Mesenchymal stem cell (in vitro differentiated cells and primary cell): Measurements from ENCODE around the gene ASB2.
A peak's percentile ranks its signal among the peaks of the same experiment; 100 is the strongest.

Experiments
- DNase-seq: peaks from one replicate; pipeline ENCODE4 v3.0.0-alpha.2; 2013
- H2AFZ ChIP-seq: one replicate; pipeline ENCODE4 v1.6.1; 2013; ENCODE audit warnings: low read depth, mild to moderate bottlenecking, control low read depth, inconsistent platforms, low read length, moderate library complexity
- H2AK5ac ChIP-seq: 2 replicates; pipeline ENCODE4 v1.6.1; 2013; ENCODE audit warnings: low read length, moderate library complexity, mild to moderate bottlenecking, inconsistent platforms; ENCODE audit not compliant: severe bottlenecking
- H2BK120ac ChIP-seq: one replicate; pipeline ENCODE4 v1.6.1; 2013; ENCODE audit warnings: low read depth, mild to moderate bottlenecking, inconsistent platforms, low read length, moderate library complexity
- H2BK12ac ChIP-seq, 2 experiments: one replicate each; pipeline ENCODE4 v1.6.1; 2013; ENCODE audit warnings: inconsistent platforms in 2 of 2, low read length in 2 of 2, mild to moderate bottlenecking in 2 of 2, moderate library complexity in 2 of 2, control low read depth in 1 of 2
- H2BK15ac ChIP-seq: one replicate; pipeline ENCODE4 v1.6.1; 2013; ENCODE audit warnings: mild to moderate bottlenecking, low read depth, inconsistent platforms; ENCODE audit not compliant: poor library complexity, severe bottlenecking
- H2BK5ac ChIP-seq: 2 replicates; pipeline ENCODE4 v1.6.1; 2013; ENCODE audit warnings: low read depth, mild to moderate bottlenecking, low read length, control low read depth, inconsistent platforms; ENCODE audit not compliant: poor library complexity, severe bottlenecking
- H3K14ac ChIP-seq, 2 experiments: one replicate each; pipeline ENCODE4 v1.6.1; 2013; ENCODE audit warnings: inconsistent platforms in 2 of 2, low read length in 2 of 2, control low read depth in 1 of 2, mild to moderate bottlenecking in 1 of 2, moderate library complexity in 1 of 2
- H3K18ac ChIP-seq, 2 experiments: one replicate each; pipeline ENCODE4 v1.6.1; 2013; ENCODE audit warnings: inconsistent platforms in 2 of 2, low read length in 2 of 2, control low read depth in 1 of 2, low read depth in 1 of 2, mild to moderate bottlenecking in 1 of 2
- H3K23ac ChIP-seq, 2 experiments: one replicate each; pipeline ENCODE4 v1.6.1; 2013; ENCODE audit warnings: inconsistent platforms in 2 of 2, low read length in 2 of 2, mild to moderate bottlenecking in 2 of 2, moderate library complexity in 2 of 2, control low read depth in 1 of 2
- H3K27ac ChIP-seq: 2 replicates; pipeline ENCODE4 v1.5.1; 2013; ENCODE audit warnings: mild to moderate bottlenecking, moderate library complexity, low read length, control low read depth, inconsistent platforms; ENCODE audit not compliant: poor library complexity, severe bottlenecking
- H3K27me3 ChIP-seq, 2 experiments: 2 replicates each; pipeline versions ENCODE4 v1.6.1 to v1.7.0; 2013; ENCODE audit warnings: low read length in 2 of 2, mild to moderate bottlenecking in 2 of 2, moderate library complexity in 2 of 2, control low read depth in 1 of 2, inconsistent platforms in 1 of 2; ENCODE audit not compliant: control insufficient read depth in 1 of 2, insufficient read depth in 1 of 2
- H3K36me3 ChIP-seq, 2 experiments: 2 replicates each; pipeline versions ENCODE4 v1.6.1 to v1.7.0; 2013; ENCODE audit warnings: low read length in 2 of 2, control low read depth in 1 of 2, inconsistent platforms in 1 of 2, low read depth in 1 of 2, mild to moderate bottlenecking in 1 of 2; ENCODE audit not compliant: insufficient read depth in 2 of 2, control insufficient read depth in 1 of 2
- H3K4ac ChIP-seq, 2 experiments: one replicate each; pipeline ENCODE4 v1.6.1; 2013; ENCODE audit warnings: inconsistent platforms in 2 of 2, low read length in 2 of 2, mild to moderate bottlenecking in 2 of 2, moderate library complexity in 2 of 2, control low read depth in 1 of 2, low read depth in 1 of 2
- H3K4me1 ChIP-seq: 2 replicates; pipeline ENCODE4 v1.6.1; 2013; ENCODE audit warnings: low read depth, low read length, control low read depth; ENCODE audit not compliant: control insufficient read depth, insufficient read depth
- H3K4me2 ChIP-seq: 2 replicates; pipeline ENCODE4 v1.6.1; 2013; ENCODE audit warnings: low read length, mild to moderate bottlenecking, inconsistent platforms; ENCODE audit not compliant: poor library complexity, severe bottlenecking
- H3K4me3 ChIP-seq, 2 experiments: 2 replicates each; pipeline versions ENCODE4 v1.5.1 to v1.7.0; 2013; ENCODE audit warnings: low read length in 2 of 2, mild to moderate bottlenecking in 2 of 2, control low read depth in 1 of 2, low read depth in 1 of 2; ENCODE audit not compliant: insufficient read depth in 1 of 2
- H3K79me1 ChIP-seq: replicated peaks from 2 replicates; pipeline ENCODE4 v1.6.1; 2013; ENCODE audit warnings: mild to moderate bottlenecking, control low read depth, low read length, inconsistent platforms; ENCODE audit not compliant: poor library complexity, severe bottlenecking
- H3K9ac ChIP-seq: 2 replicates; pipeline ENCODE4 v1.7.0; 2013; ENCODE audit warnings: mild to moderate bottlenecking, low read length, moderate library complexity
- H3K9me3 ChIP-seq: 2 replicates; pipeline ENCODE4 v1.7.0; 2013; ENCODE audit warnings: mild to moderate bottlenecking, low read length; ENCODE audit not compliant: control insufficient read depth
- H4K8ac ChIP-seq: one replicate; pipeline ENCODE4 v1.6.1; 2013; ENCODE audit warnings: inconsistent platforms, mild to moderate bottlenecking, low read length, moderate library complexity
- H4K91ac ChIP-seq: one replicate; pipeline ENCODE4 v1.6.1; 2013; ENCODE audit warnings: mild to moderate bottlenecking, low read length, inconsistent platforms
- WGBS: methylation state at CpG from one replicate; pipeline ENCODE4 v1.1.7; 2013; ENCODE audit warnings: mixed read lengths; 5-methylcytosine and 5-hydroxymethylcytosine counted together

The ASB2 gene

GRCh38 chr14:93989939-93990338 is 13.6 kb upstream of the ASB2 start:
- Histone ChIP-seq H2BK5ac (no peak overlapping the region), H3K27ac (no peak overlapping the region), H2BK15ac (no peak overlapping the region), H3K36me3 (no peaks in the 10 kb centered on the region), H3K27me3 (peaks cover 3 to 17% of the 10 kb centered on the region in 2 experiments), H2AK5ac (no peak overlapping the region), H2BK120ac (no peak overlapping the region), H3K9me3 (no peaks in the 10 kb centered on the region), H3K4me1 (peaks cover 21% of the 10 kb centered on the region), H4K8ac (no peak overlapping the region), H3K4me2 (no peak overlapping the region), H3K4me3 (no peak overlapping the region), H3K9ac (no peak overlapping the region), H3K79me1 (no peaks in the 10 kb centered on the region), H2AFZ (no peak overlapping the region), H2BK12ac (no peak overlapping the region), H4K91ac (no peak overlapping the region), H3K23ac (no peak overlapping the region), H3K4ac (no peak overlapping the region), H3K18ac (no peak overlapping the region), H3K14ac (no peak overlapping the region)
- WGBS: 84% methylated on average over 4 of the region's 4 CpGs
- no peak for DNase-seq

- DNase-seq: no peak
- WGBS: 40% methylated on average over 3 of the region's 3 CpGs
- Histone ChIP-seq H2BK15ac (no peak overlapping the region), H3K27ac (no peak overlapping the region), H4K91ac (no peak overlapping the region), H3K9me3 (no peaks in the 10 kb centered on the region), H2AFZ (no peak overlapping the region), H3K27me3 (peaks cover 3 to 13% of the 10 kb centered on the region in 2 experiments), H2BK120ac (no peak overlapping the region), H3K23ac (no peak overlapping the region), H2BK12ac (no peak overlapping the region), H3K4me1 (peaks cover 26% of the 10 kb centered on the region), H2BK5ac (no peak overlapping the region), H3K4me2 (no peak overlapping the region), H3K4ac (no peak overlapping the region), H3K79me1 (no peaks in the 10 kb centered on the region), H3K14ac (no peak overlapping the region), H3K18ac (no peak overlapping the region), H3K36me3 (no peaks in the 10 kb centered on the region), H2AK5ac (no peak overlapping the region), H3K9ac (no peak overlapping the region), H3K4me3 (no peak overlapping the region), H4K8ac (no peak overlapping the region)
Measured at GRCh38 chr14:93987815-93988476, 11.6 kb upstream of the ASB2 start.

- H3K4me1 ChIP-seq: peaks cover 26% of the 10 kb centered on the region
- H2BK5ac ChIP-seq: no peak overlapping the region
- H3K9ac ChIP-seq: no peak overlapping the region
- H3K4me2 ChIP-seq: no peak overlapping the region
- H2AK5ac ChIP-seq: peak overlapping the region; percentile 6
- no peak overlapping the region for H3K4ac ChIP-seq
- peaks cover 3 to 12% of the 10 kb centered on the region in 2 experiments for H3K27me3 ChIP-seq
- DNase-seq: no peak
- no peak overlapping the region for H4K91ac ChIP-seq
- H3K27ac ChIP-seq: no peak overlapping the region
- H3K9me3 ChIP-seq: no peaks in the 10 kb centered on the region
- no peak overlapping the region for H2BK120ac ChIP-seq
- 79% methylated on average over 12 of the region's 12 CpGs for WGBS
- H3K79me1 ChIP-seq: no peaks in the 10 kb centered on the region
- H2BK15ac ChIP-seq: no peak overlapping the region
- no peak overlapping the region for H3K4me3 ChIP-seq
- no peak overlapping the region for H2BK12ac ChIP-seq
- H3K18ac ChIP-seq: no peak overlapping the region
- H3K23ac ChIP-seq: no peak overlapping the region
- H2AFZ ChIP-seq: no peak overlapping the region
- H3K14ac ChIP-seq: peak overlapping the region in 1 of 2 experiments; percentile 29
- no peaks in the 10 kb centered on the region for H3K36me3 ChIP-seq
- no peak overlapping the region for H4K8ac ChIP-seq
Measured at GRCh38 chr14:93987376-93987775, 11.0 kb upstream of the ASB2 start.

GRCh38 chr14:93986955-93987354 is 10.6 kb upstream of the ASB2 start:
- no peak for DNase-seq
- H2AK5ac ChIP-seq: peak overlapping the region; percentile 20
- no peak overlapping the region for H3K4me2 ChIP-seq
- no peak overlapping the region for H3K9ac ChIP-seq
- no peak overlapping the region for H2BK12ac ChIP-seq
- H3K27me3 ChIP-seq: peaks cover 3 to 8% of the 10 kb centered on the region in 2 experiments
- no peak overlapping the region for H4K8ac ChIP-seq
- H2BK5ac ChIP-seq: no peak overlapping the region
- peaks cover 28% of the 10 kb centered on the region for H3K4me1 ChIP-seq
- no peak overlapping the region for H3K18ac ChIP-seq
- no peak overlapping the region for H3K27ac ChIP-seq
- H4K91ac ChIP-seq: no peak overlapping the region
- H3K4me3 ChIP-seq: no peak overlapping the region
- H2BK15ac ChIP-seq: no peak overlapping the region
- H3K14ac ChIP-seq: peak overlapping the region in 1 of 2 experiments; percentile 29
- no peaks in the 10 kb centered on the region for H3K79me1 ChIP-seq
- no peak overlapping the region for H3K4ac ChIP-seq
- no peak overlapping the region for H2BK120ac ChIP-seq
- WGBS: 79% methylated on average over 9 of the region's 9 CpGs
- H2AFZ ChIP-seq: no peak overlapping the region
- no peaks in the 10 kb centered on the region for H3K9me3 ChIP-seq
- H3K36me3 ChIP-seq: no peaks in the 10 kb centered on the region
- no peak overlapping the region for H3K23ac ChIP-seq
